IPS DF 6.9 (cell line): ENCODE results near the gene ZDHHC14.

Source experiments
- DNase-seq: peaks from one replicate; pipeline ENCODE4 v3.0.0-alpha.2; 2013; ENCODE audit warnings: low read depth, low spot score
- H3K27ac ChIP-seq: one replicate; pipeline ENCODE4 v1.5.1; 2013; ENCODE audit warnings: low read length, control low read depth
- H3K27me3 ChIP-seq: 2 replicates; pipeline ENCODE4 v1.6.1; 2013; ENCODE audit warnings: mild to moderate bottlenecking, low read length; ENCODE audit not compliant: control insufficient read depth, insufficient read depth
- H3K36me3 ChIP-seq: 2 replicates; pipeline ENCODE4 v1.6.1; 2013; ENCODE audit warnings: low read length; ENCODE audit not compliant: control insufficient read depth, insufficient read depth
- H3K4me1 ChIP-seq: 2 replicates; pipeline ENCODE4 v1.6.1; 2013; ENCODE audit warnings: low read length; ENCODE audit not compliant: control insufficient read depth, insufficient read depth
- H3K4me3 ChIP-seq: 2 replicates; pipeline ENCODE4 v1.5.1; 2013; ENCODE audit warnings: mild to moderate bottlenecking, low read length
- H3K9me3 ChIP-seq: 2 replicates; pipeline ENCODE4 v1.6.1; 2013; ENCODE audit warnings: low read length, inconsistent platforms; ENCODE audit not compliant: control insufficient read depth, insufficient read depth
- WGBS: extraction: QIAGEN DNeasy Blood & Tissue Kit; methylation state at CpG from one replicate; pipeline ENCODE4 v1.1.7; 2013; ENCODE audit warnings: mixed read lengths, missing lambda C conversion rate; ENCODE audit not compliant: insufficient read length, insufficient coverage; 5-methylcytosine and 5-hydroxymethylcytosine counted together

The ZDHHC14 gene

GRCh38 chr6:157645201-157645795 is 264.3 kb downstream of the ZDHHC14 start:
- no CpG with 5 or more reads among the region's 20 CpGs for WGBS
- Histone ChIP-seq H3K4me1 (no peaks in the 10 kb centered on the region; the same call in 1 of the 2 replicates), H3K27me3 (no peaks in the 10 kb centered on the region), H3K27ac (no peak overlapping the region), H3K4me3 (no peak overlapping the region), H3K36me3 (no peaks in the 10 kb centered on the region), H3K9me3 (no peaks in the 10 kb centered on the region)
- no peak for DNase-seq

GRCh38 chr6:157646012-157646411 is 265.0 kb downstream of the ZDHHC14 start:
- no peak for DNase-seq
- no peaks in the 10 kb centered on the region for H3K27me3 ChIP-seq
- no peak overlapping the region for H3K4me3 ChIP-seq
- H3K4me1 ChIP-seq, result no peaks in the 10 kb centered on the region; the same call in 1 of the 2 replicates
- no peak overlapping the region for H3K27ac ChIP-seq
- H3K36me3 ChIP-seq, result no peaks in the 10 kb centered on the region
- no peaks in the 10 kb centered on the region for H3K9me3 ChIP-seq
- WGBS, result no CpG with 5 or more reads among the region's 13 CpGs

GRCh38 chr6:157647261-157647915 is 266.4 kb downstream of the ZDHHC14 start:
- no CpG with 5 or more reads among the region's 23 CpGs for WGBS
- no peaks in the 10 kb centered on the region for H3K36me3 ChIP-seq
- H3K4me1 ChIP-seq, result no peaks in the 10 kb centered on the region; the same call in 1 of the 2 replicates
- H3K27me3 ChIP-seq, result no peaks in the 10 kb centered on the region
- no peak overlapping the region for H3K27ac ChIP-seq
- H3K4me3 ChIP-seq, result no peak overlapping the region
- H3K9me3 ChIP-seq, result no peaks in the 10 kb centered on the region
- DNase-seq, result no peak

- Histone ChIP-seq H3K4me1 (no peaks in the 10 kb centered on the region; the same call in 1 of the 2 replicates), H3K36me3 (no peaks in the 10 kb centered on the region), H3K4me3 (no peak overlapping the region), H3K27ac (no peak overlapping the region), H3K9me3 (no peaks in the 10 kb centered on the region), H3K27me3 (no peaks in the 10 kb centered on the region)
- no CpG with 5 or more reads among the region's 5 CpGs for WGBS
- DNase-seq, result no peak
Observed at GRCh38 chr6:157648561-157648960, 267.6 kb downstream of the ZDHHC14 start.

GRCh38 chr6:157649311-157650260 is 268.6 kb downstream of the ZDHHC14 start:
- no CpG with 5 or more reads among the region's 25 CpGs for WGBS
- Histone ChIP-seq H3K4me3 (no peak overlapping the region), H3K36me3 (no peaks in the 10 kb centered on the region), H3K9me3 (no peaks in the 10 kb centered on the region), H3K4me1 (no peaks in the 10 kb centered on the region; the same call in 1 of the 2 replicates), H3K27ac (no peak overlapping the region), H3K27me3 (no peaks in the 10 kb centered on the region)
- DNase-seq, result no peak

GRCh38 chr6:157650261-157650640 is 269.3 kb downstream of the ZDHHC14 start:
- no peak overlapping the region for H3K27ac ChIP-seq
- no peaks in the 10 kb centered on the region for H3K27me3 ChIP-seq
- no peaks in the 10 kb centered on the region for H3K9me3 ChIP-seq
- no peak for DNase-seq
- WGBS, result no CpG with 5 or more reads among the region's 12 CpGs
- H3K4me3 ChIP-seq, result no peak overlapping the region
- no peaks in the 10 kb centered on the region; the same call in 1 of the 2 replicates for H3K4me1 ChIP-seq
- no peaks in the 10 kb centered on the region for H3K36me3 ChIP-seq

GRCh38 chr6:157650801-157651200 is 269.8 kb downstream of the ZDHHC14 start:
- no peak for DNase-seq
- no peaks in the 10 kb centered on the region for H3K9me3 ChIP-seq
- no peaks in the 10 kb centered on the region; the same call in 1 of the 2 replicates for H3K4me1 ChIP-seq
- no peaks in the 10 kb centered on the region for H3K36me3 ChIP-seq
- no CpG with 5 or more reads among the region's 7 CpGs for WGBS
- no peaks in the 10 kb centered on the region for H3K27me3 ChIP-seq
- no peak overlapping the region for H3K27ac ChIP-seq
- H3K4me3 ChIP-seq, result no peak overlapping the region

- H3K4me1 ChIP-seq, result no peaks in the 10 kb centered on the region; the same call in 1 of the 2 replicates
- no peak overlapping the region for H3K27ac ChIP-seq
- H3K9me3 ChIP-seq, result no peaks in the 10 kb centered on the region
- no CpG with 5 or more reads among the region's 13 CpGs for WGBS
- no peaks in the 10 kb centered on the region for H3K36me3 ChIP-seq
- no peak for DNase-seq
- no peaks in the 10 kb centered on the region for H3K27me3 ChIP-seq
- H3K4me3 ChIP-seq, result no peak overlapping the region
Observed at GRCh38 chr6:157651731-157652490, 270.9 kb downstream of the ZDHHC14 start.

- Histone ChIP-seq H3K4me3 (no peak overlapping the region), H3K27me3 (no peaks in the 10 kb centered on the region), H3K4me1 (no peaks in the 10 kb centered on the region; the same call in 1 of the 2 replicates), H3K36me3 (no peaks in the 10 kb centered on the region), H3K9me3 (no peaks in the 10 kb centered on the region), H3K27ac (no peak overlapping the region)
- no CpG with 5 or more reads among the region's 18 CpGs for WGBS
- no peak for DNase-seq
Observed at GRCh38 chr6:157652601-157653363, 271.8 kb downstream of the ZDHHC14 start.
